PC-3 (cell line): ENCODE measurements around the gene CCDC196. TPM values are rescaled to one million over a fixed set of nuclear protein-coding genes. Genes with fewer than 3 reads are reported as not detected.

ENCODE experiments used
- ATAC-seq: fragments of 200-7000 bp; cut with Tn5 transposase; 2 replicates; pipeline ENCODE4 v1.9.1; 2020; ENCODE audit warnings: mild to moderate bottlenecking, moderate library complexity
- BruUV-seq: library from RNA; stranded (reverse); fragments of 400-500 nt; replicated peaks from 2 replicates; lab custom pipeline; 2021; lab: Mats Ljungman, UMichigan
- CTCF ChIA-PET: fragments of 300-600 bp; sonication (Branson Sonifier 250); formaldehyde crosslinking; loops from one replicate; lab custom pipeline; 2022; ENCODE audit warnings: antibody characterized with exemption; lab: Charles Lee
- POLR2A ChIA-PET: fragments of 300-600 bp; sonication (Branson Sonifier 250); formaldehyde crosslinking; loops from one replicate; lab custom pipeline; 2022; ENCODE audit warnings: antibody characterized with exemption; ENCODE audit not compliant: unreplicated experiment; lab: Charles Lee
- DNase-seq: peaks from one replicate; pipeline ENCODE4 v3.0.0-alpha.2; 2015
- H2AFZ ChIP-seq: fragments of 300-600 bp; sonication (generic); 2 replicates; pipeline ENCODE4 v1.6.0; 2016; ENCODE audit warnings: antibody characterized with exemption, low read length
- H3F3A ChIP-seq: fragments of 300-600 bp; sonication (generic); one replicate; pipeline ENCODE4 v1.6.0; 2017; ENCODE audit warnings: antibody characterized with exemption, low read length, control low read depth, mild to moderate bottlenecking; ENCODE audit not compliant: unreplicated experiment
- H3K27ac ChIP-seq: fragments of 300-600 bp; sonication (generic); 2 replicates; pipeline ENCODE4 v1.5.1; 2016; ENCODE audit warnings: mild to moderate bottlenecking, low read length
- H3K27me3 ChIP-seq: fragments of 300-600 bp; sonication (generic); 2 replicates; pipeline ENCODE4 v1.6.1; 2016; ENCODE audit warnings: low read length, mixed read lengths
- H3K36me3 ChIP-seq: fragments of 300-600 bp; sonication (generic); 2 replicates; pipeline ENCODE4 v1.6.1; 2016; ENCODE audit warnings: low read depth, mixed run types, low read length, mixed read lengths
- H3K4me1 ChIP-seq: fragments of 300-600 bp; sonication (generic); 2 replicates; pipeline ENCODE4 v1.5.1; 2016; ENCODE audit warnings: low read length; ENCODE audit not compliant: insufficient read depth
- H3K4me2 ChIP-seq: fragments of 300-600 bp; sonication (generic); 2 replicates; pipeline ENCODE4 v1.6.0; 2016; ENCODE audit warnings: low read length
- H3K4me3 ChIP-seq: fragments of 300-600 bp; sonication (generic); 2 replicates; pipeline ENCODE4 v1.5.1; 2016; ENCODE audit warnings: mild to moderate bottlenecking, low read length, mixed read lengths
- H3K79me2 ChIP-seq: fragments of 300-600 bp; sonication (generic); 2 replicates; pipeline ENCODE4 v1.6.1; 2017; ENCODE audit warnings: low read length, mixed read lengths
- H3K9ac ChIP-seq: fragments of 300-600 bp; sonication (generic); 2 replicates; pipeline ENCODE4 v1.6.0; 2016; ENCODE audit warnings: mild to moderate bottlenecking, low read length
- H3K9me2 ChIP-seq: fragments of 300-600 bp; sonication (generic); replicated peaks from 2 replicates; pipeline ENCODE4 v1.6.1; 2016; ENCODE audit warnings: mixed run types, low read length, mixed read lengths
- H3K9me3 ChIP-seq: fragments of 300-600 bp; sonication (generic); 2 replicates; pipeline ENCODE4 v1.6.1; 2016; ENCODE audit warnings: low read length, mixed read lengths
- H4K20me1 ChIP-seq: fragments of 300-600 bp; sonication (generic); 2 replicates; pipeline ENCODE4 v1.6.1; 2016; ENCODE audit warnings: low read length, mixed read lengths
- EZH2 ChIP-seq: fragments of 300-600 bp; sonication (generic); IDR thresholded peaks from one replicate; pipeline ENCODE4 v1.6.1; 2017; ENCODE audit warnings: antibody characterized with exemption, mild to moderate bottlenecking, low read length; ENCODE audit not compliant: unreplicated experiment
- EZH2phosphoT487 ChIP-seq: fragments of 300-600 bp; sonication (generic); IDR thresholded peaks from 2 replicates; pipeline ENCODE4 v1.6.1; 2018; ENCODE audit warnings: mild to moderate bottlenecking, antibody characterized with exemption, low read length, borderline replicate concordance
- intact Hi-C: fragments of 100-400 bp; cut with micrococcal nuclease; formaldehyde crosslinking; loops from 2 replicates; pipeline ENCODE4 v1.9.0; 2023
- total RNA-seq: library from RNA; depleted of rRNA; stranded (reverse); fragments of >200 nt; gene quantifications from 2 replicates; pipeline ENCODE4 v1.2.3, GENCODE V29; 2014
- TF ChIP-seq, protein P1 (sequence below): fragments of 300-600 bp; sonication (generic); conservative IDR thresholded peaks from 2 replicates; pipeline ENCODE4 v1.5.1; 2017; ENCODE audit warnings: antibody characterized with exemption, low read depth, mild to moderate bottlenecking, low read length

The CCDC196 gene
- total RNA-seq, 1 experiment from 2014 or later: not detected

- Histone ChIP-seq H3F3A (no peaks in the 10 kb centered on the region), H3K36me3 (no peaks in the 10 kb centered on the region), H3K9ac (no peak overlapping the region), H3K4me3 (no peak overlapping the region), H3K27me3 (no peaks in the 10 kb centered on the region), H2AFZ (peak overlapping the region; percentile 43; the same call in 1 of the 2 replicates), H3K9me3 (no peaks in the 10 kb centered on the region), H4K20me1 (no peaks in the 10 kb centered on the region), H3K27ac (no peak overlapping the region), H3K79me2 (no peaks in the 10 kb centered on the region), H3K9me2 (no peaks in the 10 kb centered on the region), H3K4me1 (no peaks in the 10 kb centered on the region), H3K4me2 (peak overlapping the region; percentile 39; the same call in 1 of the 2 replicates)
- no peak for DNase-seq
- intact Hi-C loops: loop anchor here (5.0 kb wide), 3 partner anchors 251 to 641 kb away; no protein-coding TSS in a partner anchor
- ATAC-seq: peak; percentile 29
- ChIA-PET CTCF (interaction anchor here (0.9 kb wide), 1 partner anchor 53 kb away, joined by 3 read pairs; no protein-coding TSS in a partner anchor), POLR2A (interaction anchor here (0.6 to 0.7 kb wide), 2 partner anchors 8 to 626 kb away, joined by 4 to 5 read pairs; no protein-coding TSS in a partner anchor)
- BruUV-seq: no TSS peak
- TF ChIP-seq EZH2 (no peak), EZH2phosphoT487 (no peak)
- TF ChIP-seq, protein P1, sequence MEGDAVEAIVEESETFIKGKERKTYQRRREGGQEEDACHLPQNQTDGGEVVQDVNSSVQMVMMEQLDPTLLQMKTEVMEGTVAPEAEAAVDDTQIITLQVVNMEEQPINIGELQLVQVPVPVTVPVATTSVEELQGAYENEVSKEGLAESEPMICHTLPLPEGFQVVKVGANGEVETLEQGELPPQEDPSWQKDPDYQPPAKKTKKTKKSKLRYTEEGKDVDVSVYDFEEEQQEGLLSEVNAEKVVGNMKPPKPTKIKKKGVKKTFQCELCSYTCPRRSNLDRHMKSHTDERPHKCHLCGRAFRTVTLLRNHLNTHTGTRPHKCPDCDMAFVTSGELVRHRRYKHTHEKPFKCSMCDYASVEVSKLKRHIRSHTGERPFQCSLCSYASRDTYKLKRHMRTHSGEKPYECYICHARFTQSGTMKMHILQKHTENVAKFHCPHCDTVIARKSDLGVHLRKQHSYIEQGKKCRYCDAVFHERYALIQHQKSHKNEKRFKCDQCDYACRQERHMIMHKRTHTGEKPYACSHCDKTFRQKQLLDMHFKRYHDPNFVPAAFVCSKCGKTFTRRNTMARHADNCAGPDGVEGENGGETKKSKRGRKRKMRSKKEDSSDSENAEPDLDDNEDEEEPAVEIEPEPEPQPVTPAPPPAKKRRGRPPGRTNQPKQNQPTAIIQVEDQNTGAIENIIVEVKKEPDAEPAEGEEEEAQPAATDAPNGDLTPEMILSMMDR: no peak
Observed at GRCh38 chr14:66496188-66496807, 10.1 kb downstream of the CCDC196 start.

DNA sequence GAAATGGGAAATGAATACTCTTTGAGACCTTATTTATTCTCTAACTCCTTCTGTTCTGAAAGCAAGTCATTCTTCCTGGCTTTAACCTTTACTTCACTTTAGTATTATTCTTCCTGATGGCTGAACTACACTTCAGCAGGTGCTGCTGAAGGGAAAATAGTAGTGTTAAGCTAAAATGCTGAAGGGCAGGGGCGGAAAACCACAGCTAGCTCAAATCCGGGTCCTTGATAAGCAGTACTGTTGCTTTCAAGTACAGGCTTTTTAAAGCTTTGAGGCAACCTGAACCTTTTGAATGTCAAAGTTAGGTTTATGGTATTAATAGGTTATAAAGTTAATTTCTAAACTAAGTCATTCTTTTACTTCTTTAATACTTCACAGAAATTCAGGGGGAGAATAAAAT lies 10.7 kb downstream of the CCDC196 start:
- intact Hi-C loops: loop anchor here (5.0 kb wide), 3 partner anchors 250 to 640 kb away; no protein-coding TSS in a partner anchor
- CTCF ChIA-PET: interaction anchor here (0.9 kb wide), 1 partner anchor 53 kb away, joined by 3 read pairs; no protein-coding TSS in a partner anchor
- H3K9ac ChIP-seq: no peak overlapping the region
- H3K9me2 ChIP-seq: no peaks in the 10 kb centered on the region
- no peaks in the 10 kb centered on the region for H3K36me3 ChIP-seq
- H3K4me2 ChIP-seq: no peak overlapping the region
- no peaks in the 10 kb centered on the region for H3K27me3 ChIP-seq
- no peak overlapping the region for H3K4me3 ChIP-seq
- POLR2A ChIA-PET: interaction anchor here (0.6 to 0.7 kb wide), 2 partner anchors 9 to 625 kb away, joined by 4 to 5 read pairs; no protein-coding TSS in a partner anchor
- no peaks in the 10 kb centered on the region for H3K9me3 ChIP-seq
- DNase-seq (no peak), ATAC-seq (no peak)
- H3K79me2 ChIP-seq: no peaks in the 10 kb centered on the region
- no peak overlapping the region for H3K27ac ChIP-seq
- no TSS peak for BruUV-seq
- no peaks in the 10 kb centered on the region for H3F3A ChIP-seq
- no peaks in the 10 kb centered on the region for H4K20me1 ChIP-seq
- no peaks in the 10 kb centered on the region for H3K4me1 ChIP-seq
- TF ChIP-seq, protein P1: no peak
- TF ChIP-seq EZH2phosphoT487: no peak
- TF ChIP-seq EZH2: no peak
- no peak overlapping the region for H2AFZ ChIP-seq

- Histone ChIP-seq H3K9me3 (no peaks in the 10 kb centered on the region), H4K20me1 (no peaks in the 10 kb centered on the region), H3F3A (no peaks in the 10 kb centered on the region), H3K9me2 (no peaks in the 10 kb centered on the region), H2AFZ (no peak overlapping the region), H3K4me1 (no peaks in the 10 kb centered on the region), H3K79me2 (no peaks in the 10 kb centered on the region), H3K9ac (no peak overlapping the region), H3K4me3 (no peak overlapping the region), H3K4me2 (no peak overlapping the region), H3K27me3 (no peaks in the 10 kb centered on the region), H3K36me3 (no peaks in the 10 kb centered on the region), H3K27ac (no peak overlapping the region)
- DNase-seq (no peak), ATAC-seq (no peak)
- no peak for TF ChIP-seq EZH2
- intact Hi-C loops: loop anchor here (5.0 kb wide), 3 partner anchors 249 to 639 kb away; no protein-coding TSS in a partner anchor
- no TSS peak for BruUV-seq
- ChIA-PET CTCF (no interaction called here), POLR2A (no interaction called here)
Observed at GRCh38 chr14:66498311-66498710, 12.1 kb downstream of the CCDC196 start.
